ENCODE measurements around the gene AFF3.

The AFF3 gene

DNA sequence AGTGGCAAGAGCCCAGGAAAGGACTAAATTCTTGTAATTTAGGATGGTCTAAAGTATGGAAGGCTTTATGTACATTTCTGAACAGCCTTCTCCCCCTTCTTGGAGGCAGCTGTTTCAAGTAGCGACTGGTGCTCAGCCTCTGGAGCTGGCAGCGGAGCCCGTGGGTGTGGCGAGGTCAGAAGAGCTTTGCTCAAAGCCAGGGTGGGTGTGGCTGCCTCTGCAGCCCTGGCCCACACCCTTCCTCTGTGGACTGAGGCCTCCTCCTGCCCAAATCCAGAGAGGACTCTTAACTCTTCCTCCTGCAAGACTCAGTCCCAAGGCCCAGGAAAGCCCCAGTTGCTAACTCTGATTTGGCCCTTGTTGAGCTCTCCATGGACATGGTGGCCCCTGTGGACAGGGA lies 450.5 kb downstream of the AFF3 start:
- TF ChIP-seq TCF4 (CRISPR knock-in tag; IDR thresholded peaks at IDR 0.05; ENCODE audit: borderline replicate concordance), result no peak
- no peak for ATAC-seq

- no peak for TF ChIP-seq ZNF565 (CRISPR knock-in tag; conservative IDR thresholded peaks at IDR 0.05; ENCODE audit: low read depth)
- TF ChIP-seq RARB (CRISPR knock-in tag; IDR thresholded peaks at IDR 0.05), result no peak
- TF ChIP-seq ARNTL (CRISPR knock-in tag; IDR thresholded peaks at IDR 0.05; ENCODE audit: borderline replicate concordance, low read depth), result no peak
- no peak for TF ChIP-seq GLIS3 (CRISPR knock-in tag; IDR thresholded peaks at IDR 0.05)
- no peak for TF ChIP-seq TOX (CRISPR knock-in tag; IDR thresholded peaks at IDR 0.05; ENCODE audit: borderline replicate concordance)
- TF ChIP-seq POU6F1 (CRISPR knock-in tag; IDR thresholded peaks at IDR 0.05; ENCODE audit: borderline replicate concordance, low read depth), result no peak
- no peak for TF ChIP-seq CSRNP3 (CRISPR knock-in tag; IDR thresholded peaks at IDR 0.05)
- TF ChIP-seq ZFP3 (CRISPR knock-in tag; IDR thresholded peaks at IDR 0.05), result no peak
- TF ChIP-seq PPARA (CRISPR knock-in tag; IDR thresholded peaks at IDR 0.05; ENCODE audit: borderline replicate concordance), result no peak
- TF ChIP-seq ZNF70 (CRISPR knock-in tag; IDR thresholded peaks at IDR 0.05), result no peak
- no peak for TF ChIP-seq BACH2 (CRISPR knock-in tag; IDR thresholded peaks at IDR 0.05; ENCODE audit: borderline replicate concordance)
- no peak for TF ChIP-seq OSR1 (CRISPR knock-in tag; IDR thresholded peaks at IDR 0.05)
- TF ChIP-seq TSHZ2 (CRISPR knock-in tag; IDR thresholded peaks at IDR 0.05), result no peak
- no peak for TF ChIP-seq PATZ1 (CRISPR knock-in tag; IDR thresholded peaks at IDR 0.05; ENCODE audit: borderline replicate concordance)
- TF ChIP-seq ZNF8 (CRISPR knock-in tag; IDR thresholded peaks at IDR 0.05), result no peak
- no peak for TF ChIP-seq CSDC2 (CRISPR knock-in tag; IDR thresholded peaks at IDR 0.05)
- no peak for TF ChIP-seq ZFP30 (CRISPR knock-in tag; IDR thresholded peaks at IDR 0.05)
- TF ChIP-seq ISL1 (CRISPR knock-in tag; IDR thresholded peaks at IDR 0.05), result no peak
- TF ChIP-seq ZC3H10 (CRISPR knock-in tag; IDR thresholded peaks at IDR 0.05), result no peak
- no peak for ATAC-seq
These were observed 453.1 kb downstream of the AFF3 start for GRCh38 chr2:99689145-99689742.

DNA sequence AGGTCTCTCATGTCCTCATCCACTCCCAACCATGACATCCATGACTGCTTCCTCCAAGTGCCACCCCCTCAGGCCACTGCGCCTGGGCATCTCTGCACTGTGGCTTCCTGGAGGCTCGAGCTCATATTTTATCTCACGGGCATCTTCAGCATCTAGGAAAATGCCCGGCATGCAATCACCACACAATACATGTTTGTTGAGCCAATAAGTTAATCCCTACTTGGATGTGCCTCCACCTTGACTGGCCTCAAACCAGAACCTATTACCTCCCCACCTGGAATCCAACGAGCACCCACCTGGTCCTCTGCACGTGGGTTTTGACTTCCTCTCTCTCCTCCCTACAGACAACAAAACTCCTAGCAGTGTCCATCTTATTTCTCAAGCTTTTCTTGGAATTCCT lies 453.7 kb downstream of the AFF3 start:
- no peak for ATAC-seq
- TF ChIP-seq TOX (CRISPR knock-in tag; IDR thresholded peaks at IDR 0.05; ENCODE audit: borderline replicate concordance) (no peak), CSRNP3 (CRISPR knock-in tag; IDR thresholded peaks at IDR 0.05) (no peak)

Data from SK-N-SH treated with all-trans-retinoic acid at 6 μM for 48 hours (cell line).